ENCODE results near the gene TMEM139. TPM values are rescaled to one million over a fixed set of nuclear protein-coding genes. Genes with fewer than 3 reads are reported as not detected.
"Not testable (repeated sequence)": the region's sequence is repeated elsewhere in the genome, so short reads cannot be mapped to it uniquely, and the experiment has no call there.

The TMEM139 gene
- total RNA-seq, 1 donor from 2014 or later: 0.47 TPM

DNA sequence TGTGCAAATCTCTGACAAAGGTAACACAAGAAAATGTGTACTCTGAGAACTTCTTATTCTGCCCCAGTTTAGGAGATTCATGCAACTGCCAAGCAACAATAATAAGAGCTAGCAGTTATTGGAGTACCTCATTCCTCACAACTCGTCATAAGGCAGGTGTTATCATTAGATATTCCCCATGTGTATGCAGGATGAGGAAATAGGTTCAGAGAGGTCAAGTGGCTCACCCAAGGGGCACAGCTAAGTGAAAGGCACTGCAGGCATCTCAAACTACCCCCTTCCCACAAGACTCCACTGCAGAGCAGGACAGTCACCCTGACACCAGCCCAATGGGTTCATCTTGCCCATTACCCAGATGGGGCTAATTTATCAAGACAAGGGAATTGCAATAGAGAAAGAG, 22.9 kb upstream of the TMEM139 start:
- Mint-ChIP-seq H3K4me1 (peaks cover 60% of the 10 kb centered on the region), H3K4me3 (peak overlapping the region; percentile 95), H3K9me3 (no peaks in the 10 kb centered on the region), H3K36me3 (ENCODE audit: low read depth) (peaks cover 21% of the 10 kb centered on the region), H3K27ac (peak overlapping the region; percentile 62), H3K27me3 (no peaks in the 10 kb centered on the region)
- TF ChIP-seq, protein P1, sequence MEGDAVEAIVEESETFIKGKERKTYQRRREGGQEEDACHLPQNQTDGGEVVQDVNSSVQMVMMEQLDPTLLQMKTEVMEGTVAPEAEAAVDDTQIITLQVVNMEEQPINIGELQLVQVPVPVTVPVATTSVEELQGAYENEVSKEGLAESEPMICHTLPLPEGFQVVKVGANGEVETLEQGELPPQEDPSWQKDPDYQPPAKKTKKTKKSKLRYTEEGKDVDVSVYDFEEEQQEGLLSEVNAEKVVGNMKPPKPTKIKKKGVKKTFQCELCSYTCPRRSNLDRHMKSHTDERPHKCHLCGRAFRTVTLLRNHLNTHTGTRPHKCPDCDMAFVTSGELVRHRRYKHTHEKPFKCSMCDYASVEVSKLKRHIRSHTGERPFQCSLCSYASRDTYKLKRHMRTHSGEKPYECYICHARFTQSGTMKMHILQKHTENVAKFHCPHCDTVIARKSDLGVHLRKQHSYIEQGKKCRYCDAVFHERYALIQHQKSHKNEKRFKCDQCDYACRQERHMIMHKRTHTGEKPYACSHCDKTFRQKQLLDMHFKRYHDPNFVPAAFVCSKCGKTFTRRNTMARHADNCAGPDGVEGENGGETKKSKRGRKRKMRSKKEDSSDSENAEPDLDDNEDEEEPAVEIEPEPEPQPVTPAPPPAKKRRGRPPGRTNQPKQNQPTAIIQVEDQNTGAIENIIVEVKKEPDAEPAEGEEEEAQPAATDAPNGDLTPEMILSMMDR (IDR thresholded peaks at IDR 0.05): no peak
- ATAC-seq (ENCODE audit: low read depth): no peak
- CTCF ChIA-PET: interaction anchor here (0.9 to 4.2 kb wide), 2 partner anchors 22 to 26 kb away, joined by 3 to 24 read pairs; no protein-coding TSS in a partner anchor
- intact Hi-C loops (cut with micrococcal nuclease): loop anchor here (2.0 kb wide), 1 partner anchor 119 kb away; the partner anchor contains the start of gene ZYX
- POLR2A ChIA-PET: no interaction called here
- DNase-seq: no peak

DNA sequence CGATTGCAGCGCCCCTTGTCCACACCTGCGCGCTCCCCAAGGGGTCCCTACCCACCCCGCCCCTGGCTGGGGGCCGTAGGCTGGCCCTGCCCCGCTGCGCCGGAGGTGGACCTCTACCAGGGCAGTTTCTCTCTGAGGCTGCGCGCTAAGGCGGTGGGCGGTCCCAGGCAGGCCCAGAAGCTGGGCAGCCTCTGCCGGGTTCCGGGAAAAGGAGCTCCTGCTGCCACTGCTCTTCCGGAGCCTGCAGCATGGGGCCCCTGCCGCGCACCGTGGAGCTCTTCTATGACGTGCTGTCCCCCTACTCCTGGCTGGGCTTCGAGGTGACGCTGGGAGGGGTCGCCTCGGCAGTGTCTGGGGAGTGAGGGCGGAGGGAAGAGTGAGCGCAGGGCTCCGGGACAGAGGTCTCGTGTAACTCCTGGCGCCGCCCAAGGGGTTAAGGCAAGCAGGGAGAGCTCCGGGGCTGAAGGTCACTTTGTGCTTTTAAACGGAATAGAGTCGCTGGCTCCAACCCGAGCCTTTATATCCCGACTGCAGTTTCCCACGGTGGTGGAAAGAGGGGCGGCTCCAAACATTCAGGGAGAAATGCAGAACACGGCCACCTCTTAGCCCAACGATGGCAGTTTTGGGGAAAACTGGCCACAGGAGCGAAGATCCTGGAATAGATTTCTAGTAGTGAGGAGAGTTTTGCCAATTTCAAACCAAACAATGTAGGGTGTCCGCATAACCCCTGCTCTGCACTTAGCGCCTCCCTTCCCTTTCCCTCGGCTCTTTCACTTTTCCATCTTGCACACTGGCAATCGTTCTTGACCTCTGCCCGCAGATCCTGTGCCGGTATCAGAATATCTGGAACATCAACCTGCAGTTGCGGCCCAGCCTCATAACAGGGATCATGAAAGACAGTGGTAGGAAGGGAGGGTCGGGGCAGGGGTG, 21.2 kb upstream of the TMEM139 start, which contains the start of gene GSTK1:
Gene GSTK1 (plus strand): TSS at position 176 of the 930 bp plus-strand sequence. CDS start 73 bp downstream, at position 249.
- ChIA-PET POLR2A (interaction anchor here (0.9 to 2.3 kb wide), 9 partner anchors 14 to 453 kb away, joined by 3 to 23 read pairs (median 7); partner anchors contain the start of genes CASP2 and EPHB6), CTCF (interaction anchor here (4.2 kb wide), 1 partner anchor 23 kb away, joined by 24 read pairs; no protein-coding TSS in a partner anchor)
- Mint-ChIP-seq H3K4me1 (peaks cover 52% of the 10 kb centered on the region), H3K27me3 (no peaks in the 10 kb centered on the region), H3K4me3 (peak within 1 kb of the TSS; percentile 95), H3K36me3 (ENCODE audit: low read depth) (peaks cover 37% of the 10 kb centered on the region), H3K27ac (peak within 1 kb of the TSS; percentile 83), H3K9me3 (no peaks in the 10 kb centered on the region)
- TF ChIP-seq, protein P1 (IDR thresholded peaks at IDR 0.05): no peak
- intact Hi-C loops (cut with micrococcal nuclease): loop anchor here (1.0 to 2.0 kb wide), 4 partner anchors 12 to 178 kb away; partner anchors contain the start of genes CASP2 and ZYX
- ATAC-seq (ENCODE audit: low read depth) (peak; percentile 97), DNase-seq (peak; percentile 68)

DNA sequence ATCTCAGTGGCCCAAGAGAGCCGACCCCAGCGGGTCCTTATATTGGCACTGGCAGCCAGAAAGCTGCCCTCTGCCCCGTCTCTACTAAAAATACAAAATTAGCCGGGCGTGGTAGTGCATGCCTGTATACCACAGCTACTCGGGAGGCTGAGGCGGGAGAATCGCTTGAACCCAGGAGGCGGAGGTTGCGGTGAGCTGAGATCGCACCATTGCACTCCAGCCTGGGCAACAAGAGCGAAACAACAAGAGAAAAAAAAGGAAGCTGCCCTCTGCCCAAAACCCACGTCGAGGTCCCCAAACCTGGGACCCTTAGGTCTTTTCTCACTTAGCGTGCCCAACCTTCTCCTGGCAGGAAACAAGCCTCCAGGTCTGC, 20.6 kb upstream of the TMEM139 start:
- CTCF ChIA-PET: interaction anchor here (0.8 to 4.2 kb wide), 2 partner anchors 24 to 49 kb away, joined by 3 to 24 read pairs; no protein-coding TSS in a partner anchor
- H3K27me3 Mint-ChIP-seq; ATAC-seq (ENCODE audit: low read depth); intact Hi-C loops (cut with micrococcal nuclease); H3K9me3 Mint-ChIP-seq; DNase-seq: not testable (repeated sequence)
- POLR2A ChIA-PET: interaction anchor here (0.9 to 2.3 kb wide), 5 partner anchors 15 to 453 kb away, joined by 3 to 23 read pairs (median 7); partner anchors contain the start of genes CASP2 and EPHB6
- peaks cover 44% of the 10 kb centered on the region for H3K36me3 Mint-ChIP-seq (ENCODE audit: low read depth)
- peak overlapping the region; percentile 95 for H3K4me3 Mint-ChIP-seq
- H3K27ac Mint-ChIP-seq: peak overlapping the region; percentile 83
- H3K4me1 Mint-ChIP-seq: peaks cover 45% of the 10 kb centered on the region

DNA sequence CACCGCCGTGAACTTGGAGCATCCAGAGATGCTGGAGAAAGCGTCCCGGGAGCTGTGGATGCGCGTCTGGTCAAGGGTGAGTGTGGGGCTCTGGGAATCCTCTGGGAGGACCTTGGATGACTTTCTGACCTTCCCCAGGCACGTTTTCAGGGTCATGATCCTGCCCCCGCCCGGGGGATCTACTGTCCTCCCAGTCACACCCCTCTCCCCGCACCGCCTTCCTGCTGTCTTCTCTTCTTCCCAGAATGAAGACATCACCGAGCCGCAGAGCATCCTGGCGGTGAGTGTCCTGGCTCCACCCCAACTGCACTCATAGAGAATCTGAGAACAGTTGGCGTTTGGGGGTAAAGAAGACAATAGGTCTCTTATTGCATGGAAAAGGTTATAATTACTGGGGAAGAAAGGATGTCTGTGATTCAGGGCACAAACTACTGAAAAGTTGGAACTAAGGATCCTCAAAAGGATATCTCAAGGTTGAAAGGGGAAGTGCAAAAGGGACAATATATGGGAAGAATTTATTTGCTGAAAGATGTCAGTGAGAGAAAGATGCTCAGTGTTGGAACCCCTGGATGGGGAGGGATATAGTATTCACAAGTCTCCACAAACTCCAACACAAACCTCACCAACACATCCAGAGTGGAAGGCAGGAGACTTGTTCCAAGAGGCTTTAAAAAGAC, 19.6 kb upstream of the TMEM139 start:
- intact Hi-C loops (cut with micrococcal nuclease): no loop called here
- peak overlapping the region; percentile 83 for H3K27ac Mint-ChIP-seq
- H3K4me1 Mint-ChIP-seq: peaks cover 36% of the 10 kb centered on the region
- H3K36me3 Mint-ChIP-seq (ENCODE audit: low read depth): peaks cover 54% of the 10 kb centered on the region
- CTCF ChIA-PET: interaction anchor here (0.8 kb wide), 1 partner anchor 50 kb away, joined by 3 read pairs; no protein-coding TSS in a partner anchor
- POLR2A ChIA-PET: interaction anchor here (0.6 to 2.2 kb wide), 3 partner anchors 21 to 429 kb away, joined by 3 to 23 read pairs (median 4); partner anchors contain the start of gene CASP2
- TF ChIP-seq, protein P1 (IDR thresholded peaks at IDR 0.05): no peak
- H3K27me3 Mint-ChIP-seq: no peaks in the 10 kb centered on the region
- H3K4me3 Mint-ChIP-seq: peak overlapping the region; percentile 9
- DNase-seq: no peak
- no peaks in the 10 kb centered on the region for H3K9me3 Mint-ChIP-seq
- no peak for ATAC-seq (ENCODE audit: low read depth)

DNA sequence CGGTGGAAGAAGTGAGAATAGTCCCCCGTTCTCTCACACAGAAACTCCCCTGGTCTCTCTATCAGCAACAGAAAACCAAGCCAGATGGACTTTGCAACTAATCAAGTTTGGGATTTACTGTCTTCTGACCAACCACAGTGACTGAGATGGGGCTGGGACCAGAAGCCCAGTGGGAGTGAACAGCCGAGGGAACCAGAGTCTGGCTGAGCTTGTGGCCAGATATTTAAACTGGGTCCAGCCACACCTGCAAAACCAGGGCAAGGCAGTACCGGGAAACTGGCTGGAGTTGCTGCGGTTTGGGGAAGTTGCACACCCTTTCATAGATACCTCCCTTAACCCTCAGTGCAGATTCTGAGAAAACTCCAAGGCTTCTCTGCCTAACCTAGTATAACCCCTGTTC, 15.5 kb upstream of the TMEM139 start:
- ChIA-PET CTCF (interaction anchor here (1.2 kb wide), 1 partner anchor 32 kb away, joined by 3 read pairs; no protein-coding TSS in a partner anchor), POLR2A (interaction anchor here (1.1 kb wide), 1 partner anchor 10 kb away, joined by 3 read pairs; no protein-coding TSS in a partner anchor)
- Mint-ChIP-seq H3K27me3 (no peaks in the 10 kb centered on the region), H3K36me3 (ENCODE audit: low read depth) (peaks cover 57% of the 10 kb centered on the region), H3K9me3 (no peaks in the 10 kb centered on the region), H3K4me3 (no peak overlapping the region), H3K4me1 (peaks cover 15% of the 10 kb centered on the region), H3K27ac (no peak overlapping the region)
- DNase-seq (no peak), ATAC-seq (ENCODE audit: low read depth) (no peak)
- intact Hi-C loops (cut with micrococcal nuclease): no loop called here
- TF ChIP-seq, protein P1 (IDR thresholded peaks at IDR 0.05): no peak

Measured in activated B cell treated with CpG ODN at 0.5 μM for 24 hours (primary cell).